IPS-NIHi11 (cell line): ENCODE results near the gene UBE2E1.

ENCODE experiments used
- DNase-seq: peaks from one replicate; pipeline ENCODE4 v3.0.0; 2012; ENCODE audit warnings: mixed read lengths, low spot score

Gene UBE2E1

GRCh38 chr3:23805633-23806533 is at the start of gene UBE2E1:
UBE2E1 (plus strand) TSS chr3:23805955; CDS start chr3:23807270, 1,315 bp downstream.
- peak; percentile 67 for DNase-seq

GRCh38 chr3:23756206-23756840 is 49.4 kb upstream of the UBE2E1 start:
- no peak for DNase-seq

- DNase-seq = no peak
Observed at GRCh38 chr3:23758253-23758838, 47.4 kb upstream of the UBE2E1 start.

GRCh38 chr3:23760325-23760724 is 45.4 kb upstream of the UBE2E1 start:
- DNase-seq = no peak

- DNase-seq = no peak
Observed at GRCh38 chr3:23760871-23761373, 44.8 kb upstream of the UBE2E1 start.

- DNase-seq = peak; percentile 68
Observed at GRCh38 chr3:23761440-23761896, 44.3 kb upstream of the UBE2E1 start.

GRCh38 chr3:23762214-23762613 is 43.5 kb upstream of the UBE2E1 start:
- no peak for DNase-seq

GRCh38 chr3:23762759-23763477 is 42.8 kb upstream of the UBE2E1 start:
- DNase-seq = no peak

- DNase-seq = no peak
Observed at GRCh38 chr3:23764407-23764806, 41.3 kb upstream of the UBE2E1 start.

GRCh38 chr3:23767546-23767945 is 38.2 kb upstream of the UBE2E1 start:
- DNase-seq = no peak

GRCh38 chr3:23775254-23775909 is 30.4 kb upstream of the UBE2E1 start:
- no peak for DNase-seq

GRCh38 chr3:23776352-23776891 is 29.3 kb upstream of the UBE2E1 start:
- DNase-seq = no peak

GRCh38 chr3:23778446-23778845 is 27.3 kb upstream of the UBE2E1 start:
- DNase-seq = no peak

GRCh38 chr3:23779841-23780240 is 25.9 kb upstream of the UBE2E1 start:
- no peak for DNase-seq

- no peak for DNase-seq
Observed at GRCh38 chr3:23781051-23781450, 24.7 kb upstream of the UBE2E1 start.

GRCh38 chr3:23781871-23782270 is 23.9 kb upstream of the UBE2E1 start:
- no peak for DNase-seq

- DNase-seq = no peak
Observed at GRCh38 chr3:23785097-23785645, 20.6 kb upstream of the UBE2E1 start.

GRCh38 chr3:23785882-23786281 is 19.9 kb upstream of the UBE2E1 start:
- DNase-seq = no peak

GRCh38 chr3:23791678-23792077 is 14.1 kb upstream of the UBE2E1 start:
- no peak for DNase-seq

GRCh38 chr3:23793528-23794134 is 12.1 kb upstream of the UBE2E1 start:
- no peak for DNase-seq
